GM12878 (cell line): ENCODE measurements around the gene PAX5. TPM values are rescaled to one million over a fixed set of nuclear protein-coding genes. Genes with fewer than 3 reads are reported as not detected.

Experiments
- ATAC-seq: fragments of 200-7000 bp; cut with Tn5 transposase; 3 replicates; pipeline ENCODE4 v1.9.1; 2020; ENCODE audit warnings: mild to moderate bottlenecking, moderate library complexity
- BruUV-seq: library from RNA; stranded (reverse); fragments of 400-500 nt; replicated peaks from 2 replicates; lab custom pipeline; 2021; lab: Mats Ljungman, UMichigan
- CTCF ChIA-PET: fragments of 300-600 bp; sonication (Branson Sonifier 250); formaldehyde crosslinking; extraction: SDS; loops from one replicate; lab custom pipeline; 2021; ENCODE audit warnings: inconsistent platforms; lab: Yijun Ruan, JAX
- POLR2A ChIA-PET: fragments of 350-600 bp; formaldehyde crosslinking; extraction: SDS; loops from one replicate; lab custom pipeline; 2021; ENCODE audit warnings: inconsistent platforms; lab: Charles Lee
- RAD21 ChIA-PET: fragments of 300-600 bp; sonication (Branson Sonifier 250); formaldehyde crosslinking; loops from one replicate; lab custom pipeline; 2023; ENCODE audit warnings: antibody characterized with exemption; ENCODE audit not compliant: unreplicated experiment; lab: Charles Lee
- SMC1A ChIA-PET: fragments of 300-600 bp; sonication (Branson Sonifier 250); formaldehyde crosslinking; loops from one replicate; lab custom pipeline; 2023; ENCODE audit not compliant: unreplicated experiment, uncharacterized antibody; lab: Charles Lee
- DNase-seq: peaks from one replicate; pipeline ENCODE4 v3.0.0-alpha.2; 2011; ENCODE audit warnings: low read depth, low spot score
- FAIRE-seq: peaks from 3 replicates; lab custom pipeline; 2011; peaks lifted over from hg19 to GRCh38; lab: Jason Lieb, UNC
- H2AFZ ChIP-seq: 2 replicates; pipeline ENCODE4 v1.6.0; 2011; ENCODE audit warnings: low read depth, low read length, control low read depth; ENCODE audit not compliant: control insufficient read depth
- H3K27ac ChIP-seq: 2 replicates; pipeline ENCODE4 v1.5.1; 2011; ENCODE audit warnings: control low read depth; ENCODE audit not compliant: control insufficient read depth, insufficient read depth
- H3K27me3 ChIP-seq, 2 experiments: replicated peaks in 1 of 2; 2 replicates each; pipeline versions ENCODE4 v1.6.0 to v1.6.1; 2011; ENCODE audit warnings: low read length in 1 of 2; ENCODE audit not compliant: control insufficient read depth in 2 of 2, insufficient read depth in 2 of 2
- H3K36me3 ChIP-seq, 2 experiments: 2 replicates each; pipeline ENCODE4 v1.5.1; 2011; ENCODE audit warnings: low read length in 1 of 2; ENCODE audit not compliant: control insufficient read depth in 2 of 2, insufficient read depth in 2 of 2
- H3K4me1 ChIP-seq: 2 replicates; pipeline ENCODE4 v1.6.1; 2011; ENCODE audit warnings: mild to moderate bottlenecking, low read length, moderate library complexity, mixed read lengths; ENCODE audit not compliant: control insufficient read depth, insufficient read depth
- H3K4me2 ChIP-seq: 2 replicates; pipeline ENCODE4 v1.6.0; 2011; ENCODE audit warnings: control low read depth; ENCODE audit not compliant: control insufficient read depth, insufficient read depth
- H3K4me3 ChIP-seq: fragments of 200-600 bp; sonication (generic); 2 replicates; pipeline ENCODE4 v1.5.1; 2016
- H3K79me2 ChIP-seq: 2 replicates; pipeline ENCODE4 v1.6.0; 2011; ENCODE audit warnings: low read length; ENCODE audit not compliant: control insufficient read depth, insufficient read depth
- H3K9ac ChIP-seq: 2 replicates; pipeline ENCODE4 v1.8.0; 2011; ENCODE audit warnings: low read length, control low read depth, mixed read lengths; ENCODE audit not compliant: control insufficient read depth, insufficient read depth
- H3K9me3 ChIP-seq: replicated peaks from 3 replicates; pipeline ENCODE4 v1.5.1; 2011; ENCODE audit warnings: mild to moderate bottlenecking, low read length; ENCODE audit not compliant: control insufficient read depth, insufficient read depth
- H4K20me1 ChIP-seq: 2 replicates; pipeline ENCODE4 v1.6.0; 2011; ENCODE audit not compliant: control insufficient read depth, insufficient read depth
- DPF2 ChIP-seq: fragments of 450-650 bp; IDR thresholded peaks from 2 replicates; pipeline ENCODE4 v1.6.1; 2017; ENCODE audit warnings: mild to moderate bottlenecking
- E4F1 ChIP-seq: fragments of 450-650 bp; IDR thresholded peaks from 2 replicates; pipeline ENCODE4 v1.6.1; 2018; ENCODE audit warnings: borderline replicate concordance, mild to moderate bottlenecking; ENCODE audit not compliant: partially characterized antibody
- FOS ChIP-seq: IDR thresholded peaks from 3 replicates; pipeline ENCODE4 v1.6.1; 2011; ENCODE audit warnings: borderline replicate concordance; ENCODE audit not compliant: insufficient read length; ENCODE audit errors: extremely low read depth
- GATAD2B ChIP-seq: fragments of 450-650 bp; conservative IDR thresholded peaks from 2 replicates; pipeline ENCODE4 v1.6.1; 2017; ENCODE audit warnings: low read depth, mild to moderate bottlenecking, moderate library complexity
- MTA2 ChIP-seq: fragments of 450-650 bp; IDR thresholded peaks from 2 replicates; pipeline ENCODE4 v1.6.1; 2016; ENCODE audit warnings: low read depth, mild to moderate bottlenecking, moderate library complexity
- MYB ChIP-seq: fragments of 150-350 bp; IDR thresholded peaks from 2 replicates; pipeline ENCODE4 v1.6.1; 2014; ENCODE audit warnings: mild to moderate bottlenecking, low read depth, low read length, borderline replicate concordance
- NR2F1 ChIP-seq: fragments of 450-650 bp; conservative IDR thresholded peaks from 2 replicates; pipeline ENCODE4 v1.6.1; 2017; ENCODE audit warnings: mild to moderate bottlenecking
- POU2F2 ChIP-seq: IDR thresholded peaks from 3 replicates; pipeline ENCODE4 v1.6.1; 2011; ENCODE audit warnings: low read depth, mild to moderate bottlenecking, low read length, borderline replicate concordance
- RAD51 ChIP-seq: fragments of 450-650 bp; IDR thresholded peaks from 2 replicates; pipeline ENCODE4 v1.6.1; 2016; ENCODE audit warnings: moderate library complexity, mild to moderate bottlenecking, inconsistent platforms
- RB1 ChIP-seq: fragments of 450-650 bp; formaldehyde crosslinking; IDR thresholded peaks from 2 replicates; pipeline ENCODE4 v1.6.1; 2017; ENCODE audit warnings: mild to moderate bottlenecking, borderline replicate concordance
- ZBED1 ChIP-seq: IDR thresholded peaks from 2 replicates; pipeline ENCODE4 v1.6.1; 2016; ENCODE audit warnings: borderline replicate concordance
- ZNF687 ChIP-seq: fragments of 450-650 bp; IDR thresholded peaks from 2 replicates; pipeline ENCODE4 v1.6.1; 2017; ENCODE audit warnings: mild to moderate bottlenecking, moderate library complexity
- WGBS: methylation state at CpG from one replicate; pipeline ENCODE4 v1.1.6; 2016; ENCODE audit warnings: low lambda C conversion rate; ENCODE audit not compliant: insufficient replicate concordance, insufficient coverage; ENCODE audit errors: missing lambda C conversion rate; 5-methylcytosine and 5-hydroxymethylcytosine counted together
- in situ Hi-C: fragments of 300-500 bp; cut with MboI; formaldehyde crosslinking; loops from 9 replicates; pipeline ENCODE4 v1.14.3; 2018; ENCODE audit warnings: mixed read lengths
- intact Hi-C: fragments of 100-400 bp; cut with micrococcal nuclease; formaldehyde crosslinking; loops from one replicate; pipeline ENCODE4 v1.14.2; 2022; ENCODE audit not compliant: unreplicated experiment
- polyA plus RNA-seq, 11 experiments: library from polyadenylated mRNA; depleted of rRNA in 4 of 11; unstranded in 6 of 11; stranded (reverse) in 5 of 11; fragments of >200 nt; fragmentation: Nextera tagmentation in 4 of 11; fragmentation: Illumina TruSeq in 1 of 11; extraction: Ambion mirVana in 4 of 11; extraction: Trizol in 1 of 11; gene quantifications; 1 replicate in 1 of 11; 2 replicates in 10 of 11; pipeline versions ENCODE4 v1.2.1 to v1.2.3, GENCODE V29; 2011 to 2016; ENCODE audit warnings: inconsistent platforms in 2 of 11, missing spikeins in 2 of 11, low read depth in 1 of 11
- total RNA-seq, 4 experiments: library from RNA; depleted of rRNA in 3 of 4; stranded (reverse); fragments of >200 nt in 3 of 4; fragmentation: Illumina TruSeq in 1 of 4; extraction: Trizol in 1 of 4; gene quantifications; 2 replicates each; pipeline versions ENCODE4 v1.2.1 to v1.2.3, GENCODE V29; 2013 to 2021

Gene PAX5
- total and polyA plus RNA-seq, 10 of the 15 experiments (the other 5 are each of a cell fraction or from before 2014, with no cell fraction given), result 2.2 to 123 (median 31.9) TPM

GRCh38 chr9:36844961-36845360, 189.1 kb downstream of the PAX5 start:
- in situ Hi-C loops, result no loop called here
- 100% methylated on average over 1 of the region's 1 CpG for WGBS
- CTCF ChIA-PET, result no interaction called here
- no peak for TF ChIP-seq GATAD2B
- no peak for TF ChIP-seq FOS
- TF ChIP-seq ZBED1, result no peak
- TF ChIP-seq RB1, result no peak
- TF ChIP-seq POU2F2, result no peak
- TF ChIP-seq ZNF687, result no peak
- no peak for TF ChIP-seq NR2F1
- TF ChIP-seq RAD51, result no peak
- TF ChIP-seq MYB, result no peak
- TF ChIP-seq MTA2, result no peak
- no peak for TF ChIP-seq DPF2
- TF ChIP-seq E4F1, result no peak
- SMC1A ChIA-PET, result interaction anchor here (1.2 kb wide), 1 partner anchor 10 kb away, joined by 3 read pairs; no protein-coding TSS in a partner anchor
- RAD21 ChIA-PET, result no interaction called here
- peaks cover 4% of the 10 kb centered on the region; the same call in 1 of the 2 replicates for H4K20me1 ChIP-seq
- no peak overlapping the region for H3K27ac ChIP-seq
- ATAC-seq, result no peak
- no TSS peak for BruUV-seq
- H2AFZ ChIP-seq, result no peak overlapping the region
- no peaks in the 10 kb centered on the region for H3K79me2 ChIP-seq
- peaks cover 11% of the 10 kb centered on the region; the same call in 1 of the 2 replicates for H3K4me1 ChIP-seq
- no peak overlapping the region for H3K4me3 ChIP-seq
- H3K36me3 ChIP-seq, result peaks cover 43 to 49% of the 10 kb centered on the region in 2 experiments
- DNase-seq, result no peak
- intact Hi-C loops, result no loop called here
- POLR2A ChIA-PET, result no interaction called here
- H3K9me3 ChIP-seq, result no peaks in the 10 kb centered on the region
- no peak overlapping the region for H3K9ac ChIP-seq
- H3K27me3 ChIP-seq, result no peaks in the 10 kb centered on the region
- no peak overlapping the region for H3K4me2 ChIP-seq
- FAIRE-seq, result no peak
